GM10266 (cell line): Measurements from ENCODE around the gene NFIC.
A peak's percentile ranks its signal among the peaks of the same experiment; 100 is the strongest.

Source experiments
- DNase-seq: peaks from one replicate; pipeline ENCODE4 v3.0.0; 2012; ENCODE audit errors: extremely low spot score
- CTCF ChIP-seq: IDR thresholded peaks from 2 replicates; pipeline ENCODE4 v1.5.1; 2012; ENCODE audit warnings: mild to moderate bottlenecking, low read depth; ENCODE audit not compliant: control insufficient read depth, insufficient read depth; ENCODE audit errors: missing control alignments

Gene NFIC

DNA sequence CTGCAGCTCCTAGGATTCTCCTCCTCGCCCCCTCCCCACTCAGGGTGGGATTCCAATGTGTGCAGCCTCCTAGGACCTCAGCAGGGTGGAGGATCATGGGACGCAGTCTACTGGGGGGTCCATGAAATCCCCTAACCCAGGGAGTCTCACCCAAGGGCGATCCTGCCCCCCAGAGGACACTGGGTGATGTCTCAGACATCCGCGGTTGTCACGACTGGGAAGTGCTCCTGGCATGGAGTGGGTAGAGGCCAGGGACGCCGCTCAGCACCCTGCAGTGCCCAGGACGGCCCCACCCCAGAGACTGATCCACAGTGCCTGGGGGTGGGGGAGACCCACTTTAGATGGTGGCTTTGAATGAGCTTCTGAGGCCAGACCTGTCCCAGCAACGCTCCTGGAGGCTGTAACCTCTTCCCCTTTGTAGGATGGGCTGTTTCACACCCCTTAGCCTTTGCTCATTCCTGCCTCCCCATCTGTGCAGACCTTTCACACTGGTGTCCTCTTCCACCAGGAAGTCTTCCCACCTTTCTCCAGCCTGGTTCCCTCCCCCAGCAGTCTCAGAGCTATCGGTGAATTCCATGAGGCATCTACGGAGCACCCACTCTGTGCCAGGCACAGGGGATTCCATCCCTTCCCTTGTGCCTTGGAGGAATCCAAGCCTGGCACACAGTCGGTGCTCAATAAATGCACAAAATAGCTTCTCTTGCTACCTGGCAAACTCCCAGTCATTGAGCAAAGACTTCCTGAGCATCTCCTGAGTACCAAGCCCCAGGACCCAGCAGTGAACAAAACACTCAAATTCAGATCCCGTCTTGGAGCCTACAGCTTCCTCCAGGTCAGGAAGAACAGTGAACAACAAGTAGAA, 103.5 kb downstream of the NFIC start:
- DNase-seq: no peak
- peak; percentile 6 for TF ChIP-seq CTCF

DNA sequence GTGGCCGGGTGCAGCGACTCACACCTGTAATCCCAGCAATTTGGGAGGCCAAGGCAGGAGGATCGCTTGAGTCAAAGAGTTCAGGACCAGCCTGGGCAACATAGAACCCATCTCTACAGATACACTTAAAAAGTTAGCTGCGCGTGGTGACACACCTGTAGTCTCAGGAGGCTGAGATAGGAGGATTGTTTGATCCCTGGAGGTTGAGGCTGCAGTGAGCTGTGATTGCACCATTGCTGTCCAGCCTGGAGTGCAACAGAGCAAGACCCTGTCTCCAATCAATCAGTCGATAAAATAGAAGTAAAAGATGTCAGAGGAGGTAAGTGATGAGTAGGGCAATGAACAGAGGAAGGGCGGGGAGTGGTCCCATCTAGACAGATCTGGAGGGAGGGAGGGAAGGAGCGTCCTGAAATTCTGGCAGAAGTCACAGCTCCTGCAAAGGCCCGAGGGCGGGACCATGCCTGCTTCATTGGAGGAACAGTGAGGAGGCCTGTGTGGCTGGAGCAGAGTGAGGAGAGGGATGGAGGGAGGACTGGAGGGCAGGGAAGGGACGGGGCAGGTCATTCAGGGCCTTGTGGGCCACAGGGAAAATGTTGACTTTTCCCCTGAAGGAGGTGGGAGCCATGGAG, 104.2 kb downstream of the NFIC start:
- TF ChIP-seq CTCF: no peak
- no peak for DNase-seq

GRCh38 chr19:3471954-3472655, 105.7 kb downstream of the NFIC start:
- no peak for DNase-seq
- TF ChIP-seq CTCF: peak; percentile 70

DNA sequence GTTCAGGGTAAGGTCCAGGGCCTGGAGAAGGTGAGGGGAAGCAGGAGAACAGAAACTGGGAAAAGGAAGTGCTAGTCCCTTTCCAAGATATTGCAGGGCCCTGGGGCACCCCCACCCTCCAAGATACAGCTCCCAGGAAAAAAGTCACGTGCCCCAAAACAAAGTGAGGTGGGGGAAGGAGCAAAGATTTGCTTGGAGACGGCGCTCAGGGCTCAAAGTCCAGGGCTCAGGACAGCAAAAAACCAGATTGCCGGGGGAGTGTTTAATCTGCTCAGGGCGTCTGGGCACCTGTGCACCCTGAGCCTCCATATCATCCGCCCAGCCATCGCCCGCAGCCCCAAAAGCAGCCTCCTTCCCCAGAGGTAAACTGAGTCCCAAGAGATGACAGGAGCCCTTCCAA, 107.6 kb downstream of the NFIC start:
- no peak for DNase-seq
- no peak for TF ChIP-seq CTCF

DNA sequence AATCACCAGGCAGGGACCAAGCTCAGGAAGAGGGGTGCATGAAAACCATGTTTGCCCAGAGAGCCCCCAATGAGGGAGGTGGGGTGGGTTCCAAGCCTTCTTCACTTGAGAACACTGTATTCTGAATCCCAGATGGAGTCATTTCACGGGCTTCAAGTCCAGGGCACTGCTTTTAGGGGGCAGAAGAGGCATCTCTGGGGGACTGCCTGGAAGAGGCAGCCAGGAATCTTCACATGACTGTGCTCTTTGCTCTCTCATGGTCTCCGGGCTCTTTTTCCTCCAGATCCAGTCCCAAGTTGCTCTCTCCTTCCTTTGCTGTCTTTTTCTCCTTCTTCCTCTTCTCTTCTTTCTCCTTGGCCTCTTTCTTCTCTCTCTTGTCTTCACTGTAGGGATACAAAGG, 108.2 kb downstream of the NFIC start:
- no peak for TF ChIP-seq CTCF

DNA sequence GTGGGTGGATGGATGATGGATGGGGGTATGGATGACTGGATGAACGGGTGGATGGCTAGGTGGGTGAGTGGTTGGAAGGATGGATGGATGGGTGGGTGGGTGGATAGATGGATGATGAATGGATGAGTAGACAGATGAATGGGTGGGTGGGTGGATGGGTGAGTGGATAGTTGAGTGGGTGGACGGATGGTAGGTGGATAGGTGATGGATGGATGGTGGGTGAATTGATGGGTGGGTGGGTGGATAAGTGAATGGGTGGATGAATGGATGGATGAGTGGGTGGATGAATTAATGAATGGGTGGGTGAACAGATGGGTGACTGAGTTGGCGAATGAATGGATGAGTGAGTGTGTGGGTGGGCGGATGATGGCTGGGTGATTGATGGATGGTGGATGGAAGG, 109.1 kb downstream of the NFIC start:
- DNase-seq: no peak

More for the DNA sequence above, 108.2 kb downstream of the NFIC start:
- DNase-seq: no peak

More for the DNA sequence above, 109.1 kb downstream of the NFIC start:
- no peak for TF ChIP-seq CTCF
